Inferior parietal cortex (tissue), 1 donor: ENCODE data around the gene LAP3.

Source experiments
- DNase-seq: peaks from one replicate; pipeline ENCODE4 v3.0.0-alpha.2; 2016; ENCODE audit errors: extremely low spot score

LAP3 gene

GRCh38 chr4:17616283-17616682 lies 39.3 kb downstream of the LAP3 start:
- no peak for DNase-seq

DNA sequence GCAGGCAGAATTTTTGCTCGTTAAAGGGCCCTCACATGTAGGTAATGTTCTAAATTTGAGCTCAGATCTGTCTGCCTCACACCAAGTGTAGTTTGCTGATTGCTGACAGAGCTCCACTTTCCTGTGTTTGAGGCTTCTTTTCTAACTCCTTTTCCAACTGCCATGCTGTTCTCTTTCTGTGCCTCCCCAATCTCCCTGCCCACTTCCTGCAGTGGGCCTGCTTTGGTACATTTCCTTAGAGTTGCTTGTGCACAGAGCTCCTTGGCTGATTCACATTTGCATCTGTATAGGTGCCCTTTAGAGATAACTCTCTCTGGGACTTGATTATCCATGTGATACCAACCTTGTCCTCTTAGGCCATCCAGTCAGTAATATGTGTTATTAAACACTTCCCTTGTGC lies 41.9 kb downstream of the LAP3 start:
- no peak for DNase-seq

- no peak for DNase-seq
Observed at GRCh38 chr4:17619416-17620105, 42.6 kb downstream of the LAP3 start.

DNA sequence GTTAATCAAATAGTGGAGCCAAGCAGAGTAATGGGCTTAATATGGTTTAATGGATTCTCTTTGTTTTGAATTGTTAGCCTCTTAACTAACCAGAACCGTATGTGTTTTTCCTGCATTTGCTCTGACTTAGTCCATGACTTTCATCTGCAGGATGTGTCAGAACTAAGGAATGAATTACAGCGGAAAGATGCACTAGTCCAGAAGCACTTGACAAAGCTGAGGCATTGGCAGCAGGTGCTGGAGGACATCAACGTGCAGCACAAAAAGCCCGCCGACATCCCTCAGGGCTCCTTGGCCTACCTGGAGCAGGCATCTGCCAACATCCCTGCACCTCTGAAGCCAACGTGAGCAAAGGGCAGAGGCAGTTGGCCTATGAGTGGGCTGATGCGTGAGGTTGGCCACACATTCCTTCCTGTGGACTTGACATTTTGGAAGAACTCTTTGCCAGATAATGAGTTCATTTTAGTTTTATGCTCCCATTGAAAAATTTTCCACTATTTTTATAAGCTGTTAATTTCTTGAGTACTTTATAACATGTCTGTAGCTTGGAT lies 46.5 kb downstream of the LAP3 start:
- DNase-seq = no peak

- DNase-seq = no peak
Observed at GRCh38 chr4:17624821-17625220, 47.8 kb downstream of the LAP3 start.

DNA sequence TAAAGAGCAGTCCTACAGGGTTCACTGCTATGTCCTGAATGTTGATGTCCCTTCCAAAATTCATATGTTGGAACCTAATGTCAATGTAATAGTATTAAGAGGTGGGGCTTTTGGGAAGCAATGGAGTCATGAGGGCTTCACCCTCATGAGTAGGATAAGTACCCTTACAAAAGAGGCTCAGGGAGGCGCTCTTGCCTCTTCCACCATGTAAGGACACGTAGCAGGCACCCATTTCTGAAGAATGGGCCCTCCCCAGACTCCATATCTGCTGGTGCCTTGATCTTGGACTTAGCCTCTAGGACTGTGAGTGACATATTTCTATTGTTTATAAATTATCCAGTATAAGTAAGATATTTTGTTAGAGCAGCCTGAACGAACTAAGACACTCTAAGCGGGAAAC lies 53.2 kb downstream of the LAP3 start:
- DNase-seq = no peak

GRCh38 chr4:17633600-17633999 lies 56.6 kb downstream of the LAP3 start:
- no peak for DNase-seq

DNA sequence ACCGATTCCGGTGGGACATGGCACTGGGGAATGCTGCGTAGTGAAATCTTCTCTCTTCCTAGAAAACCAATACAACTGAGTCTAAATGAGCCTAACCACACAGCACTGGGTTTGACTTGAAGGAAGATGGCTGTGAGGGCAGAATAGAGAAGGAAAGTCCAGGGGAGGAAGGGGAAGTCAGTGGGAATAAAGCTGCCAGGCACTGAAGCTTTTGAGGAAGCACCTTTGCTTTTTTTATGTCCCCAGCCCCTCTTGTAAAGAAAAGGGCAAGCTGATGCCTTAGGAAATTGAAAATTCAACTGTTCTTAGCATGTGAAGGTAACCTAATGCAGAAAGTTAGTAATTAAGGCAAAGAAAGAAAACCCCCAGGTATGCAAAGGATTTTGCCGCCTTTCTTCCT lies 58.1 kb downstream of the LAP3 start:
- no peak for DNase-seq

- no peak for DNase-seq
Observed at GRCh38 chr4:17636341-17636695, 59.3 kb downstream of the LAP3 start.

GRCh38 chr4:17636696-17637622 lies 60.0 kb downstream of the LAP3 start:
- peak; percentile 84 for DNase-seq

- DNase-seq = no peak
Observed at GRCh38 chr4:17639136-17639535, 62.1 kb downstream of the LAP3 start.

- no peak for DNase-seq
Observed at GRCh38 chr4:17642398-17642783, 65.4 kb downstream of the LAP3 start.

- no peak for DNase-seq
Observed at GRCh38 chr4:17646693-17647092, 69.7 kb downstream of the LAP3 start.

DNA sequence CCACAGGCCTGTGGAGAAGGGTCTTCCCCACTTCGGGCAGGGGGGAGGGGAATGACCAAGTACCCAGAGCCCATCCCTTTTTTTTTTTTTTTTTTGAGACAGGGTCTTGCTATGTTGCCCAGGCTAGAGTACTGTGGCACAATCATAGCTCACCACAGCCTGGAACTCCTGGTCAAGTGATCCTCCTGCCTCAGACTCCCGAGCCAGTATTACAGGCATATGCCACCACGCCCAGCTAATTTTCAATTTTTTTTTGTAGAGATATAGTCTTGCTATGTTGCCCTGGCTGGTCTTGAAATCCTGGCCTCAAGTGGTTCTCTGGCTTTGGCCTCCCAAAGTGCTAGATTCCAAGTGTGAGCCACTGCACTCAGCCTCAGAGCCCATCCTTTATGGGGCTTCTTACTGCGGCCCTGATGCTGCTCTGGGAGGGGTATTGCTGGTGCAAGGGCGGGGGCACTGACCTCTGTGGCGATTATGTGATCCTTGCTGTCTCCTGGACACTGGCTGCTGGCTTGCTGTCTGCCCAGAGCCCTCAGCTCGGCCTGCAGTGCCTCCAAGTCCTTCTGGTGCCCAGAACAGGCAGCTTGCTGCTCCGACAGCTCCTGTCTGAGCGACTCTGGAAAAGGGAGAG lies 70.3 kb downstream of the LAP3 start:
- DNase-seq = no peak

GRCh38 chr4:17647927-17648326 lies 70.9 kb downstream of the LAP3 start:
- DNase-seq = no peak

GRCh38 chr4:17650406-17650805 lies 73.4 kb downstream of the LAP3 start:
- DNase-seq = no peak

- DNase-seq = no peak
Observed at GRCh38 chr4:17654701-17655100, 77.7 kb downstream of the LAP3 start.

DNA sequence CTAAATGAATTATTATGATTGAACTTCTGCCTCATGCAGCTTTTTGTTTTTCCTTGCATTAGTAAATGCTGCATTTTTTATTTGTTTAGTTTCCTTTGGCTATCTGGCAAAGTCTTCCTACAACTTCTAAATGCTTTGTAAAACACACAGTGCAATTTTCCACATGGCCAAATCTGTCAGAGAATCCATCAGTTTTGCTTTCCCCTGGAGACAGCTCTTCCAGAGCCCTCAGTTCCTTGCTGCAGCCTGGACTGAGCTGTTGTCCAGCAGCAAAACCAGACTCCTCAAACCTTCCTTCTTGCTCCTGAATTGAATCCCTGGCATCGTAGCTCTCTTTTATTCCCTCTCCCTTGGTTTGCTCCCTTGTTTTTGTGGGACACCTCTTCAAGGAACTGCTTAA lies 80.1 kb downstream of the LAP3 start:
- DNase-seq = no peak
